Measurements from ENCODE around the gene GDPD5. TPM values are rescaled to one million over a fixed set of nuclear protein-coding genes. Genes with fewer than 3 reads are reported as not detected.

GDPD5 gene
- total and polyA plus RNA-seq, 9 of the 15 experiments (the other 6 are each of a cell fraction or from before 2014, with no cell fraction given): 0.32 to 27.3 (median 8.0) TPM

GRCh38 chr11:75518204-75518549 lies 7.6 kb downstream of the GDPD5 start (continued):
- TF ChIP-seq, protein P1, sequence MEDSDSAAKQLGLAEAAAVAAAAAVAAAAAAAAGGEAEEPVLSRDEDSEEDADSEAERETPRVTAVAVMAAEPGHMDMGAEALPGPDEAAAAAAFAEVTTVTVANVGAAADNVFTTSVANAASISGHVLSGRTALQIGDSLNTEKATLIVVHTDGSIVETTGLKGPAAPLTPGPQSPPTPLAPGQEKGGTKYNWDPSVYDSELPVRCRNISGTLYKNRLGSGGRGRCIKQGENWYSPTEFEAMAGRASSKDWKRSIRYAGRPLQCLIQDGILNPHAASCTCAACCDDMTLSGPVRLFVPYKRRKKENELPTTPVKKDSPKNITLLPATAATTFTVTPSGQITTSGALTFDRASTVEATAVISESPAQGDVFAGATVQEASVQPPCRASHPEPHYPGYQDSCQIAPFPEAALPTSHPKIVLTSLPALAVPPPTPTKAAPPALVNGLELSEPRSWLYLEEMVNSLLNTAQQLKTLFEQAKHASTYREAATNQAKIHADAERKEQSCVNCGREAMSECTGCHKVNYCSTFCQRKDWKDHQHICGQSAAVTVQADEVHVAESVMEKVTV (CRISPR knock-in tag; IDR thresholded peaks at IDR 0.05): no peak
- TF ChIP-seq ZNF212 (CRISPR knock-in tag; IDR thresholded peaks at IDR 0.05) (no peak), ZC3H4 (CRISPR knock-in tag; IDR thresholded peaks at IDR 0.05; ENCODE audit: borderline replicate concordance) (no peak), POLR2G (IDR thresholded peaks at IDR 0.05; ENCODE audit: low read depth, low read length) (no peak), MTA3 (IDR thresholded peaks at IDR 0.05; ENCODE audit: borderline replicate concordance) (no peak), MBD1 (CRISPR knock-in tag; IDR thresholded peaks at IDR 0.05) (no peak), POLR2AphosphoS5 (IDR thresholded peaks at IDR 0.05; ENCODE audit: control insufficient read depth, insufficient read depth, low read depth, low read length) (no peak)
- TF ChIP-seq, protein P2, sequence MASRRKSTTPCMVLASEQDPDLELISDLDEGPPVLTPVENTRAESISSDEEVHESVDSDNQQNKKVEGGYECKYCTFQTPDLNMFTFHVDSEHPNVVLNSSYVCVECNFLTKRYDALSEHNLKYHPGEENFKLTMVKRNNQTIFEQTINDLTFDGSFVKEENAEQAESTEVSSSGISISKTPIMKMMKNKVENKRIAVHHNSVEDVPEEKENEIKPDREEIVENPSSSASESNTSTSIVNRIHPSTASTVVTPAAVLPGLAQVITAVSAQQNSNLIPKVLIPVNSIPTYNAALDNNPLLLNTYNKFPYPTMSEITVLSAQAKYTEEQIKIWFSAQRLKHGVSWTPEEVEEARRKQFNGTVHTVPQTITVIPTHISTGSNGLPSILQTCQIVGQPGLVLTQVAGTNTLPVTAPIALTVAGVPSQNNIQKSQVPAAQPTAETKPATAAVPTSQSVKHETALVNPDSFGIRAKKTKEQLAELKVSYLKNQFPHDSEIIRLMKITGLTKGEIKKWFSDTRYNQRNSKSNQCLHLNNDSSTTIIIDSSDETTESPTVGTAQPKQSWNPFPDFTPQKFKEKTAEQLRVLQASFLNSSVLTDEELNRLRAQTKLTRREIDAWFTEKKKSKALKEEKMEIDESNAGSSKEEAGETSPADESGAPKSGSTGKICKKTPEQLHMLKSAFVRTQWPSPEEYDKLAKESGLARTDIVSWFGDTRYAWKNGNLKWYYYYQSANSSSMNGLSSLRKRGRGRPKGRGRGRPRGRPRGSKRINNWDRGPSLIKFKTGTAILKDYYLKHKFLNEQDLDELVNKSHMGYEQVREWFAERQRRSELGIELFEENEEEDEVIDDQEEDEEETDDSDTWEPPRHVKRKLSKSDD (conservative IDR thresholded peaks at IDR 0.05; ENCODE audit: low read length): no peak
- TF ChIP-seq, protein P3, sequence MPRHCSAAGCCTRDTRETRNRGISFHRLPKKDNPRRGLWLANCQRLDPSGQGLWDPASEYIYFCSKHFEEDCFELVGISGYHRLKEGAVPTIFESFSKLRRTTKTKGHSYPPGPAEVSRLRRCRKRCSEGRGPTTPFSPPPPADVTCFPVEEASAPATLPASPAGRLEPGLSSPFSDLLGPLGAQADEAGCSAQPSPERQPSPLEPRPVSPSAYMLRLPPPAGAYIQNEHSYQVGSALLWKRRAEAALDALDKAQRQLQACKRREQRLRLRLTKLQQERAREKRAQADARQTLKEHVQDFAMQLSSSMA (CRISPR knock-in tag; IDR thresholded peaks at IDR 0.05): no peak
